Prostate gland (tissue), 2 donors: ENCODE data around the gene SMO. TPM values are rescaled to one million over a fixed set of nuclear protein-coding genes. Genes with fewer than 3 reads are reported as not detected.

ENCODE experiments used
- DNase-seq: peaks from one replicate; pipeline ENCODE4 v3.0.0-alpha.2; 2019; ENCODE audit warnings: low spot score
- H3K27ac ChIP-seq, 2 donors: fragments of 200-600 bp; sonication (generic); 2 replicates each; pipeline ENCODE4 v1.5.1; 2017 to 2019
- H3K27me3 ChIP-seq: fragments of 200-600 bp; sonication (generic); replicated peaks from 2 replicates; pipeline ENCODE4 v1.5.1; 2019; ENCODE audit not compliant: insufficient read depth
- H3K36me3 ChIP-seq, 2 donors: fragments of 200-600 bp; sonication (generic); 1 replicate in 1 of 2; 2 replicates in 1 of 2; pipeline versions ENCODE4 v1.5.1 to v1.8.1; 2017 to 2019
- H3K4me1 ChIP-seq: fragments of 200-600 bp; sonication (generic); replicated peaks from 2 replicates; pipeline ENCODE4 v1.5.1; 2019
- H3K4me3 ChIP-seq, 2 donors: fragments of 200-600 bp; sonication (generic); 2 replicates each; pipeline ENCODE4 v1.5.1; 2017 to 2019
- H3K9me3 ChIP-seq: fragments of 200-600 bp; sonication (generic); 2 replicates; pipeline ENCODE4 v1.5.1; 2017
- CTCF ChIP-seq, 4 experiments: fragments of 200-600 bp in 2 of 4; fragments of 450-650 bp in 2 of 4; sonication (generic) in 2 of 4; IDR thresholded peaks; 1 replicate in 3 of 4; 2 replicates in 1 of 4; pipeline ENCODE4 v1.5.1; 2016 to 2019; ENCODE audit warnings: antibody characterized with exemption in 4 of 4, mild to moderate bottlenecking in 2 of 4, moderate library complexity in 2 of 4
- POLR2A ChIP-seq: fragments of 450-650 bp; IDR thresholded peaks from one replicate; pipeline ENCODE4 v1.6.1; 2016; ENCODE audit warnings: antibody characterized with exemption, mild to moderate bottlenecking
- POLR2AphosphoS5 ChIP-seq: sonication (generic); formaldehyde crosslinking; IDR thresholded peaks from one replicate; pipeline ENCODE4 v1.6.1; 2017; ENCODE audit warnings: antibody characterized with exemption
- WGBS: methylation state at CpG from one replicate; pipeline ENCODE4 v1.1.5; 2018; 5-methylcytosine and 5-hydroxymethylcytosine counted together
- intact Hi-C: fragments of 100-400 bp; cut with DNase I; formaldehyde crosslinking; loops from one replicate; pipeline ENCODE4 v1.14.2; 2022
- total RNA-seq, 2 donors: library from RNA; depleted of rRNA; stranded (reverse); fragments of >200 nt; gene quantifications; one replicate each; pipeline ENCODE4 v1.1.0, GENCODE V29; 2016

SMO gene
- total RNA-seq, 2 donors from 2014 or later: 23.2 to 32.9 TPM

GRCh38 chr7:129162732-129163131, 25.7 kb upstream of the SMO start:
- no peaks in the 10 kb centered on the region for H3K4me1 ChIP-seq
- H3K4me3 ChIP-seq: no peak overlapping the region
- H3K27me3 ChIP-seq: no peaks in the 10 kb centered on the region
- H3K36me3 ChIP-seq: no peaks in the 10 kb centered on the region
- TF ChIP-seq POLR2A (no peak), CTCF (IDR thresholded peaks at IDR 0.05) (no peak), POLR2AphosphoS5 (no peak)
- DNase-seq: no peak
- intact Hi-C loops: loop anchor here (2.0 kb wide), 1 partner anchor 48 kb away; no protein-coding TSS in a partner anchor
- no peaks in the 10 kb centered on the region for H3K9me3 ChIP-seq
- no peak overlapping the region for H3K27ac ChIP-seq
- WGBS: 77% methylated on average over 5 of the region's 5 CpGs

GRCh38 chr7:129163875-129164544, 24.4 kb upstream of the SMO start:
- Histone ChIP-seq H3K9me3 (no peaks in the 10 kb centered on the region), H3K4me3 (no peak overlapping the region), H3K36me3 (no peaks in the 10 kb centered on the region), H3K27me3 (no peaks in the 10 kb centered on the region), H3K4me1 (no peaks in the 10 kb centered on the region), H3K27ac (no peak overlapping the region)
- 60% methylated on average over 11 of the region's 11 CpGs for WGBS
- no peak for DNase-seq
- no peak for TF ChIP-seq POLR2A
- TF ChIP-seq CTCF (IDR thresholded peaks at IDR 0.05): peak; percentile 76 to 83 (median 80)
- intact Hi-C loops: loop anchor here (2.0 kb wide), 1 partner anchor 47 kb away; no protein-coding TSS in a partner anchor

- no peaks in the 10 kb centered on the region for H3K9me3 ChIP-seq
- H3K4me3 ChIP-seq: no peak overlapping the region
- TF ChIP-seq POLR2A (no peak), CTCF (IDR thresholded peaks at IDR 0.05) (no peak), POLR2AphosphoS5 (no peak)
- H3K36me3 ChIP-seq: no peaks in the 10 kb centered on the region
- H3K27me3 ChIP-seq: no peaks in the 10 kb centered on the region
- intact Hi-C loops: no loop called here
- no peaks in the 10 kb centered on the region for H3K4me1 ChIP-seq
- 90% methylated on average over 4 of the region's 4 CpGs for WGBS
- DNase-seq: no peak
- H3K27ac ChIP-seq: no peak overlapping the region
These were observed 21.7 kb upstream of the SMO start for GRCh38 chr7:129166745-129167144.

- intact Hi-C loops: no loop called here
- Histone ChIP-seq H3K4me3 (no peak overlapping the region), H3K27me3 (no peaks in the 10 kb centered on the region), H3K4me1 (no peaks in the 10 kb centered on the region), H3K9me3 (no peaks in the 10 kb centered on the region), H3K27ac (peak overlapping the region in 1 of 2 donors; percentile 71), H3K36me3 (no peaks in the 10 kb centered on the region)
- 48% methylated on average over 4 of the region's 4 CpGs for WGBS
- TF ChIP-seq CTCF (IDR thresholded peaks at IDR 0.05): no peak
- TF ChIP-seq POLR2A: no peak
- no peak for TF ChIP-seq POLR2AphosphoS5
- DNase-seq: no peak
These were observed 20.6 kb upstream of the SMO start for GRCh38 chr7:129167817-129168216.
